Germinal center (tissue), 1 donor: Measurements from ENCODE around the gene SNED1.

Experiments used
- DNase-seq: peaks from one replicate; pipeline ENCODE4 v3.0.0; 2012; ENCODE audit warnings: mixed read lengths, low spot score

Gene SNED1

GRCh38 chr2:241129086-241129871 lies 130.9 kb downstream of the SNED1 start:
- DNase-seq = no peak

DNA sequence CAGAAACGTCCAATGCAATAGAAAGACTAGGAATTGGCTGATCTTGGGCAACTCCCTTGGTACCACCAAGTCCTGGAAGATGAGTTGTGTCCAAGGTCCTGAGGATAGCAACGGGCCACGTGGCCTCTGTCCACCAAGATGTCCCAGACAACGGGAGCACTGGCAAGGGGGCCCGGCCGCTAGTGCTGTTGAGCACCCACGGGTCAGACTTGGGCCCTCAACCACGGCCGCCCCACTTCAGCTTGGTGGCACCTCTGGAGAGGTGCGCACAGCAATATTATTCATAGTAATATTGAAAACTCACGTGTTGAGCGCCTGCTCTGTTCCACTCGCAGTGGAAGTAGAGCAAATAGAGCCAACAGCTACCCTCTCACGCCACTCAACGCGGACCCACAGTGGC lies 131.9 kb downstream of the SNED1 start:
- no peak for DNase-seq

DNA sequence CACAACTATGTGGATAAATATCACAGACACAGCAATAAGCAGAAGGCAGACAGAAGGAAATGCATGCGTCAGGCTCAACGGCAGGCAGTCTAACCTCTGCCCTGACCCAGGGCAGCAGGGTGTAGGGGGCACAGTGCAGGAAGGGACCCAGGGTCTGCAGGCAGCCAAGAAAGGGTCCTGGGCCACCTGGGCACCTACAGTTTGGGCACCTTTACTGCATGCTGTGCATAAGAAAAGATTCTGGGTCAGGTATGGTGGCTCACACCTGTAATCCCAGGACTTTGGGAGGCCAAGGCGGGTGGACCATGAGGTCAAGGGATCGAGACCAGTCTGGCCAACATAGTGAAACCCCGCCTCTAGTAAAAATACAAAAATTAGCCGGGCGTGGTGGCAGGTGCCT lies 133.1 kb downstream of the SNED1 start:
- DNase-seq = no peak

GRCh38 chr2:241132538-241133435 lies 134.4 kb downstream of the SNED1 start:
- no peak for DNase-seq

- no peak for DNase-seq
Observed at GRCh38 chr2:241133436-241133820, 135.0 kb downstream of the SNED1 start.

GRCh38 chr2:241134711-241135110 lies 136.3 kb downstream of the SNED1 start:
- no peak for DNase-seq

DNA sequence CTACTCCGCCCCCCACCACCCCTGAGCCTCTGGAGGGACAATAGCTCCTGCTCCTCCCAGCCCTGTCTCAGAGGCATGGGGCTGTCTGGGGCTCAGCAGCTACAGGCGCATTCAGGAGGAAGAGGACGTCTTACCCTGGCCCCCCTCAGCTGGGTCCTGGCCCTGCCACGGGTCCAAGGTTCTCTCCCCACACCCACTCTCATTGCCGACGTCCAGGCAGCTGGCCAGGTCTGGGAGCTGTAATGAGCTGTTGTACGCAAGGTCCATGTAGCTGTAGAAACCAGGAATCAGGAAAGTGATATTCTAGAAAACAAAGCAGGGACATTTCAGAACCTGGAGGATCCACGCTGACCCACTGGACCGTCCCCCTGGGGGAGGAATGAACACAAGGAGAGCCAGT lies 137.3 kb downstream of the SNED1 start:
- no peak for DNase-seq

- no peak for DNase-seq
Observed at GRCh38 chr2:241136191-241136590, 137.8 kb downstream of the SNED1 start.

DNA sequence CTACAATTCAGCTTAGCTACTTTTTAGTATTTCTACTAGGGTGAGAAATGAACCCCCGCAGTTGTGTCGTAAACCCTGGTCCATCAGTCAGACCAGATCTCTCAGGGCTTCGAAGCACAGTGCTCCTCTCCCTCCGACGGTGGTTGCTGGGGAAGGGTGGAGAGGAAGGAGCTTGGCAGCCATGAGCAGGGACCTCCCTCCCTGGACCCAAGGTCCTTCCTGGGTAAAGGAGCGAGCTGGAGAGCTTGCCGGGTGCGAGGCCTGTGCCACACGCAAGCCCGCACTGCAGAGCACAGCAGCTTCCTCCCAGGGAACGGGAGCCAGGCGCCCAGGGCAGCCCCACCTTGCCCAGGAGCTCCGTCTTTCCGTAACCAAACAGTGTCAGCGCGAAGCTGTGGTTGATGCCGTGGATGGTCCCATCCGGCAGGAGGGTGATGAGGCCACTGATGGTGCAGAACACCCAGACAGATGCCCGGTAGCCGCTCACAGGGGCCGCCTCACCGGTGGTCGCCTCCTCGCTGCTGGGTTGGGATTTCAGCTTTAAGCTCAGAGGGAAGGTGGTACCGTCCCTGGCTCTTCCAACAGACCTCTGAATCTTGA lies 138.3 kb downstream of the SNED1 start:
- DNase-seq = no peak

GRCh38 chr2:241137276-241138190 lies 139.1 kb downstream of the SNED1 start:
- DNase-seq = no peak

DNA sequence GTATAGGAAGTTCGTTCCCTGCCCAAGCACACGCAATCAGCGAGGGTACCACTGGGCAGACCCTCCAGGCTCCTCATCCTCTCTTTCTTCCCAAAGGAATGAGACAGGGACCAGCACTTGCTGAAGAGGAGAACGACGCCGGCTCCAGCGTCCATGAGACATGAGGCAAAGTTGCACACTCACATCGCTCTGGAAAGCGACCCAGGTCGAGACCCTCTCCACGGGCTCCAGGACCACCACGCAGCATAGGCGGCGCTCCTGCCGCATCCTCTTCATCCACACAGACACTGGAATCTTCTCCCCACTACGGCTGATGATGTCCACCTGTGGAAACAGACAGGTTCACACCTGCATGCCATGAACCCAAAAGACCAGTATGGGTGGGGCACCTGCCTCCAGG lies 140.1 kb downstream of the SNED1 start:
- no peak for DNase-seq

DNA sequence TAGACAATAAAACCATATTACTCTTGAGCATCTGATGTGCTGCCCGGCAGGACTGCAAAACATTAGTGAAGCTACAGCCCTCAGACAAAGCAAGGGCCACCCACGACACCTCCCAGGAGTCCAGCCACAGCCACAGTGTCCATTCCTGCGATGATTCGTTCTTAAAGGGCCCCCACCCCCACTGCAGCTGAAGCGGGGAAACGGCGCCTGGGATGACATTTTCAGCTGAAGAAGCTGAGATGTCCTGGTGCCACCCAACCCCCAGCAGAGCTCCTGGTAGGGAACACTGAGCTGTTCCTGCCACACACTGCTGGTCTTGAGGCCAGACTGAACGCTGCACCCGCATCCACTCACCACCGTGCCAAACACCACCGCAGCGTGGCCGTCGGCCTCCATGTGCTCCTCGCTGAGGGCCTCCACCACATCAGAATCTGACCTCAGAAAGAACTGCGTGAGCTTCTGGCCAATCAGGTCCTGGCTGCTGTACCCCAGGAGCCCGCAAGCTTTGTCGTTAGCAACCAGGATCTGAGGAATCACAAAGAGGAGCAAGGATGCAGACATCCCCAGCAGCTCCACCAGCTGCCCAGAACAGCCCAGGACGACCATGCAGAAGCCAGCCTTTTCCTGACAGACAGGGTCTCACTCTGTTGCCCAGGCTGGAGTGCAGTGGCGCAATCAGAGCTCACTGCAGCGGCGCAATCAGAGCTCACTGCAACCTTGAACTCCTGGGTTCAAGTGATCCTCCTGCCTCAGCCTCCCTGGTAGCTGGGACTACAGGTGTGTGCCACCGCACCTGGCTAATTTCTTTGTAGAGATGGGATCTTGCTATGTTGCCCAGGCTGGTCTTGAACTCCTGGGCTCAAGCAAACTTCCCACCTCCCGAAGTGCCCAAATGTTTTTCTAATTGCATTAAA lies 141.4 kb downstream of the SNED1 start:
- DNase-seq = no peak

DNA sequence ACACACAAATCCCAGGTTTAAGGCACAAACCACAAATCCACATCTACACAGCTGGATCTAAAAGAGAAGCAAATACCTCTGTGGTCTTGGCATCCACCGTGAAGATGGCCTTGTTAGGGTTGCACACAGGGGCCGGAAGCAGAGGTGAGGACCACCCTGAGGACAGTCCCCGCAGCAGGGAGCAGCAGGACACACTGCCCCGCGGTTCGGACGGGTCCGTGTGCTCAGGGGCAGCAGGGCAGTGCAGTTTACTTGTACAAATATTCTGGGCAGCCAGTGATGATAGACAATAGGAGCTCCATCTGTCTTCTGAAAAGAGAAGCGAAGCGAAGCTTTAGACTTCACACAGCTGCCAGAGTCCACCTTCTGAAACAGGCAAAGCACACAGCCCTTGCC lies 142.0 kb downstream of the SNED1 start:
- DNase-seq = no peak

DNA sequence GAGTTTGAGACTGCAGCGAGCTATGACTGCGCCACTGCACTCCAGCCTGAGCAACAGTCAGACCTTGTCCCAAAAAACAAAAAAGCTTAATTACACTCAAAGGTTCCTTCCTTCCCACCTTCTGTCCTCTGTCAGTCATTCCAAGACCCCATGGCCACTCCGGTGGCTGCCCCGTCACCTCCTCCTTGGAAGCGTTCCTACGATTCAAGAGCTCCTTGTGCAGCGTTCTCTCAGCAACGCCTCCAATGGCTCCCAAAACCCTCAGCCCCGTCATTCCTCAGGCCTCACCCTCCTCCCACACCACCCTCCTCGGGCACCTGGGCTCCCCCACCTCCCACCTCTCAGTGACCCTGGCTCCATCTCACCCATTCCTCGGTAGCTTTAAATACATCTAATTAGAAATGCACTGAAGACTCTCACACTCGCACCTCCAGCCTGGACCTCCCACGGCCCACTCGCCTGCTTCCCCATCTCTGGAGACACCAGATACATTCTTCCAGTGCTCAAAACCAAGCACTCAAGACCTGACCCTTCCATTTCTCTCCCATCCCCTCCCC lies 142.9 kb downstream of the SNED1 start:
- DNase-seq = no peak

- DNase-seq = no peak
Observed at GRCh38 chr2:241142063-241142462, 143.6 kb downstream of the SNED1 start.

DNA sequence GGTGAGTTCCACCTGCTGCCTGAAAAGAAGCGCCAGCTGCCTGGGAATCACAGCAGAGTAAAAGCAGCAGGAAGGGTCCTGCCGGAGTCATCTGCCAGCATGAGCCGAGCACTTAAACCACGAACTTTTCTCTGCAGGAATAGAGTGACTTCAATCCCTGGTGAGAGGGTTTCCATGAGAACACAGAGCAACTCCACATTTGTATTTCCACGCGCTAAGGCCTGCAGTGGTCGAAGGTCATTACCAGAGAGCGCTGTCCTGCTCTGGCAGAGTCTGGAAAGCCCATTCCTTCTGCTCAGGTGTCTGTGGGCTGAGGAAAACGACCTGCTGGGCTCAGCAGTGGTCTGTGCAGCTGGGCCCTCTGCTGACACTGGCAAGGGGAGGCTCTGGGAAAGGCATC lies 144.2 kb downstream of the SNED1 start:
- no peak for DNase-seq
